HG03175 (cell line): ENCODE data around the gene PRIMPOL.
A peak's percentile ranks its signal among the peaks of the same experiment; 100 is the strongest.
"Not testable (repeated sequence)": the region's sequence is repeated elsewhere in the genome, so short reads cannot be mapped to it uniquely, and the experiment has no call there.

Experiments used
- ATAC-seq: cut with Tn5 transposase; IDR thresholded peaks from one replicate; pipeline ENCODE4 v1.9.1; 2021; ENCODE audit warnings: mild to moderate bottlenecking, moderate library complexity; ENCODE audit not compliant: unreplicated experiment

The PRIMPOL gene

DNA sequence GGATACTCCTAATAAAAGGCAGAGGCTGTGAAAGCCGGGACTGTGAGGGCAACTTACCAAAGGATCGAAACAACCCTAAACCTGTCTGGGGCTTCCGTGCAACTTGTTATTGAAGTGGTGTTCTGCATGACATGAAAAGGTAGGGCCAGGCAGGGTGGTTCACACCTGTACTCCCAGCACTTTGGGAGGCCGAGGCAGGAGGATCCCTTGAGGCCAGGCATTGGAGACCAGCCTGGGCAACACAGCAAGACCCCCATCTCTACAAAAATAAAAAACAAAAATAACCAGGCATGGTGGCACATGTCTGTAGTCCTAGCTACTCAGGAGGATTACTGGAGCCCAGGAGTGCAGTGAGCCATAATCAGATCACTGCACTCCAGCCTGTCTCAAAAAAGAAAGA, 12.6 kb upstream of the PRIMPOL start:
- no peak for ATAC-seq

GRCh38 chr4:184641022-184641421, 8.5 kb upstream of the PRIMPOL start:
- peak; percentile 68 for ATAC-seq

- ATAC-seq, result peak; percentile 8
Observed at GRCh38 chr4:184641451-184641850, 8.1 kb upstream of the PRIMPOL start.

- no peak for ATAC-seq
Observed at GRCh38 chr4:184643731-184644130, 5.8 kb upstream of the PRIMPOL start.

DNA sequence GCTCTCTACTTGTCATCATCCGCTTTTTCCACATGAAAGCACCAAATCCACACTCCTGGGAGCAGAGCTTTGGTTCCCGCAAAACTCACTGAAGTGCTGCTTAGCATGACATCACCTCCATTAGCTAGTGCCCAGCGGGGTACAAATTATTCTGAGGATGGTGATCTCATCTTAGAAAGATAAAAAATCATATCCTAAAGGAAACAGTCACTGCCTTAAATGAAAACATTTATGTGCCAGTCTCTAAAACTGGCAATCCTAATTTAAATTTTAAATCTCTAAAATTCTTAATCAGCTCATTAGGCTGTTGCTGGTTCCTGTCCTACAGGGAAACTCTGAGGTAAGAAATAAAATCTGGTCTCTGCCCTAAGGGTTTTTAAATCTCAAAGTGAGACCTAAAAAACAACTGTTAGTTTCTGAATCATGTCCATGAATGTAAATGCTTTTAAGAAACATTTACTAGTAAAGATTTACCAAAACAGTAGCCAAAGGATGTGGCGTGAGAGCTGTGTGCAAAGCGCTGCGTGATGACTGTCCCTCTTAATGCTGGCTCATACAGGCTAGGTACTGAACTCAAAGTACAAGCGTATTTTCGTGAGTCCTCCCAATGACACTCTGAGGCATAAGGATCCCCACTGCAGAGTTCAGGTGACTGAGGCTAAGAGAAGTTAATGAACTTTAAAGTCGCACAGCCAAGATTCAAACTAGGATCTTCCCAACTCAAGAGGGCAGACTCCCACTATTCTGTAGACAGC, 4.8 kb upstream of the PRIMPOL start:
- no peak for ATAC-seq

GRCh38 chr4:184645904-184646610, 3.5 kb upstream of the PRIMPOL start:
- ATAC-seq, result no peak

- ATAC-seq, result no peak
Observed at GRCh38 chr4:184647266-184648053, 2.1 kb upstream of the PRIMPOL start.

- ATAC-seq, result no peak
Observed at GRCh38 chr4:184648054-184648312, 1.6 kb upstream of the PRIMPOL start.

GRCh38 chr4:184648313-184649025, 1.1 kb upstream of the PRIMPOL start:
- peak; percentile 28 for ATAC-seq

- peak; percentile 19 for ATAC-seq
Observed at GRCh38 chr4:184649971-184650855, 675 bp downstream of the PRIMPOL start.

GRCh38 chr4:184651899-184652298, 2.4 kb downstream of the PRIMPOL start:
- no peak for ATAC-seq

- not testable (repeated sequence) for ATAC-seq
Observed at GRCh38 chr4:184652681-184653080, 3.1 kb downstream of the PRIMPOL start.

DNA sequence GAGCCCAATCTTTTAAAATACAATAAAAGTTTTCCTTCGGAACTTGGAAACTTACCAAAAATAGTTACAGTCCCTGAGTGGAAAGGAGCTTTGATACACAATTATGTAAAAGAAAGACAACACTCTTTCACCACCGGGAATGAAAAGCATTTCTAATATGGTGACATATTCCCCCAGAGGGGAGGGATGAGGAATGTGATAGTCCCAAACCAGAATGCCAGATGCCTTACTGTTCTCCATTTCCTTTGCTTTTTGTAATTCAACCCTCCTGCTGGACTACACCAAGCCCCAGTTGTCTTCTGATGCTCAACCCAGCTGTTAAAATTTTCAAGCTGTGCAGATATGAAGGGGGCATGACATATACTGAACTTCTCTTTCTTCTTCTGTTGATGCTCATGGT, 4.1 kb downstream of the PRIMPOL start:
- no peak for ATAC-seq

DNA sequence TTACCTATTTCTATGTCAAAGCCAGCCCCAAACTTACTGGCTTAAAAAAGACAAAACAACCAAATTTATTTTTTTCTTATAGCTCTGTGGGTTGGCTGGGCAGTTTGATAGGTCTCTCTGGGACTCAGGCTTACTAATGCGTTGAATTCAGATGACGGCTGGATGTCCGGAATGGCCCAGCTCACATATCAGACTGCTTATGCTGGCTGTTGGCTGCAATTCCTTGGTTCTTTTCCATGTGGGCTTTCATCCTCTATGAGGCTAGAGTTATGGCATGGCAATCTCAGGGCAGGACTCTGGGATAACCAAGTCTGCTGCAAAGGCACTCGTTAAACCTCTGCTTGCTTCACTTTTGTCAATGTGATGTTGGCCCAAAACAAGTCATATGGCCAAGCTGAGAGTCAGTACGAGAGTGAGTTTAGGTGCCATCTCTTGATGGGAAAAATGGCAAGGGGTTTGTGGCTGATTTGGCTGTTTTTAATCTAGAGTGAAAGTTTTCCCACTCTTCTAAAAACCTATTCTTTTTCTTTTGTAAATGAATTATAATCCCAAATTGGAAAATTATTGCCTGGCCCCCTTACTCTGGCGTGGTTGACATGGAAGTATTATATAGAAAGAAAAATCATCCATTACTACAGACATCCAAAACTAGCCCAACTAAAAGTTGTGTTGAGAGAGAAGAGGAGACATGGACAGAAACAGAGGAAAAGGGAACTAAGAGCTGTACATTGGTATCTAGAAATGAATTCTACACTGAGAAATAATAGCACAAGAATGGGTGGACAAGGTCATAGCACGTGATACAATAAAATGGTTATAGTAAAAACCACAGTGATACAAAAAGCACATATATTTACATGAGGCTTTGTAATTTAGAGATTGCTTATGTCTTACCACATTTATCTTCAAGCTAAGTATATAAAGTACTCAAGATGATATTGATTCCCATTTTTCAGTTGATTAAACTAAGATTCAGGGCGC, 6.6 kb downstream of the PRIMPOL start:
- ATAC-seq, result no peak

- ATAC-seq, result no peak
Observed at GRCh38 chr4:184657144-184657543, 7.6 kb downstream of the PRIMPOL start.

DNA sequence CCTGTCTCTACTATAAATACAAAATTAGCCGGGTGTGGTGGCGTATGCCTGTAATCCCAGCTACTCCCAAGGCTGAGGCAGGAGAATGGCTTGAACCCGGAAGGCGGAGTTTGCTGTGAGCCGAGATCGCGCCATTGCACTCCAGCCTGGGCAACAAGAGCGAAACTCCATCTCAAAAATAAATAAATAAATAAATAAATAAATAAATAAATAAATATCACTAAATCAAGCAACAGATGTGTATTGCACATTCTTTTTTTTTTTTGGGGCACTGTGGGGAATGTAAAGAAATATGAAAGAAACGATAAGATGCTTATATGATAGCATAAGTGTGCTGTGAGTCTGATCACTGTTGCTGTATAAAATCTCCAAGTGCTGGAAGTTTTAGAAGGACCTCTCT, 8.3 kb downstream of the PRIMPOL start:
- not testable (repeated sequence) for ATAC-seq

- no peak for ATAC-seq
Observed at GRCh38 chr4:184660978-184661377, 11.4 kb downstream of the PRIMPOL start.

DNA sequence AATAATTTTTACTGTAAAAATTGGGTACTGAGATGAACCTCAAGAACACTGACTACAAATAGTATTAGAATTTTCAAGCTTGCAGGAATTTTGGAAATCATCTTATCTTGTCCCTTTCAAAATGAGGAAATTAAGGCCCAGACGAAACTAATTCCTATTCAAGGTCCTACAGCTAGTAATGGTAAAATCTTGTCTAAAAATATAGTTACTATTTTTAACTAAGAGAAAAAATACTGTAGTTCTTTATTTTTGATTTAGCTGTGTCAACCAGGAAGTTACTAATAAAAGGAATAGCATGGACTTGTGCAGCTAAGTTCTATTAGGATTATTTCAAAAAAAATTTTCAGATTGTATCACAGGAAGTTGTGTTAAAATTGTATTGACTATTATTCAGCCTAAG, 12.7 kb downstream of the PRIMPOL start:
- ATAC-seq, result no peak
